ENCODE results near the gene GRAP2.

- no peak for TF ChIP-seq POLR2A (IDR thresholded peaks at IDR 0.05)
- TF ChIP-seq, protein P1, sequence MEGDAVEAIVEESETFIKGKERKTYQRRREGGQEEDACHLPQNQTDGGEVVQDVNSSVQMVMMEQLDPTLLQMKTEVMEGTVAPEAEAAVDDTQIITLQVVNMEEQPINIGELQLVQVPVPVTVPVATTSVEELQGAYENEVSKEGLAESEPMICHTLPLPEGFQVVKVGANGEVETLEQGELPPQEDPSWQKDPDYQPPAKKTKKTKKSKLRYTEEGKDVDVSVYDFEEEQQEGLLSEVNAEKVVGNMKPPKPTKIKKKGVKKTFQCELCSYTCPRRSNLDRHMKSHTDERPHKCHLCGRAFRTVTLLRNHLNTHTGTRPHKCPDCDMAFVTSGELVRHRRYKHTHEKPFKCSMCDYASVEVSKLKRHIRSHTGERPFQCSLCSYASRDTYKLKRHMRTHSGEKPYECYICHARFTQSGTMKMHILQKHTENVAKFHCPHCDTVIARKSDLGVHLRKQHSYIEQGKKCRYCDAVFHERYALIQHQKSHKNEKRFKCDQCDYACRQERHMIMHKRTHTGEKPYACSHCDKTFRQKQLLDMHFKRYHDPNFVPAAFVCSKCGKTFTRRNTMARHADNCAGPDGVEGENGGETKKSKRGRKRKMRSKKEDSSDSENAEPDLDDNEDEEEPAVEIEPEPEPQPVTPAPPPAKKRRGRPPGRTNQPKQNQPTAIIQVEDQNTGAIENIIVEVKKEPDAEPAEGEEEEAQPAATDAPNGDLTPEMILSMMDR (IDR thresholded peaks at IDR 0.05) = no peak
These were observed 35.8 kb downstream of the GRAP2 start for GRCh38 chr22:39936523-39937145.
